Mesodermal cell (in vitro differentiated cells): ENCODE results near the gene COL20A1.

Source experiments
- H3K27ac ChIP-seq: 2 replicates; pipeline ENCODE4 v1.7.0; 2013; ENCODE audit warnings: mild to moderate bottlenecking, low read depth, low read length, moderate library complexity; ENCODE audit not compliant: severe bottlenecking
- H3K36me3 ChIP-seq: 2 replicates; pipeline ENCODE4 v1.7.1; 2013; ENCODE audit warnings: mild to moderate bottlenecking, low read length, moderate library complexity; ENCODE audit not compliant: control insufficient read depth, insufficient read depth
- H3K4me1 ChIP-seq: one replicate; pipeline ENCODE4 v1.7.1; 2013; ENCODE audit warnings: mild to moderate bottlenecking, low read length; ENCODE audit not compliant: insufficient read depth, control insufficient read depth, poor library complexity, severe bottlenecking
- H3K4me3 ChIP-seq: 2 replicates; pipeline ENCODE4 v1.7.0; 2013; ENCODE audit warnings: low read length, control low read depth, mild to moderate bottlenecking; ENCODE audit not compliant: insufficient read depth, poor library complexity, severe bottlenecking; ENCODE audit errors: extremely low read depth
- H3K9me3 ChIP-seq: 2 replicates; pipeline ENCODE4 v1.7.1; 2013; ENCODE audit warnings: mild to moderate bottlenecking, low read length, moderate library complexity; ENCODE audit not compliant: control insufficient read depth
- WGBS, 2 experiments: methylation state at CpG; one replicate each; pipeline ENCODE4 v1.1.5; 2013; ENCODE audit warnings: missing lambda C conversion rate in 2 of 2; ENCODE audit not compliant: insufficient coverage in 2 of 2; 5-methylcytosine and 5-hydroxymethylcytosine counted together

COL20A1 gene

DNA sequence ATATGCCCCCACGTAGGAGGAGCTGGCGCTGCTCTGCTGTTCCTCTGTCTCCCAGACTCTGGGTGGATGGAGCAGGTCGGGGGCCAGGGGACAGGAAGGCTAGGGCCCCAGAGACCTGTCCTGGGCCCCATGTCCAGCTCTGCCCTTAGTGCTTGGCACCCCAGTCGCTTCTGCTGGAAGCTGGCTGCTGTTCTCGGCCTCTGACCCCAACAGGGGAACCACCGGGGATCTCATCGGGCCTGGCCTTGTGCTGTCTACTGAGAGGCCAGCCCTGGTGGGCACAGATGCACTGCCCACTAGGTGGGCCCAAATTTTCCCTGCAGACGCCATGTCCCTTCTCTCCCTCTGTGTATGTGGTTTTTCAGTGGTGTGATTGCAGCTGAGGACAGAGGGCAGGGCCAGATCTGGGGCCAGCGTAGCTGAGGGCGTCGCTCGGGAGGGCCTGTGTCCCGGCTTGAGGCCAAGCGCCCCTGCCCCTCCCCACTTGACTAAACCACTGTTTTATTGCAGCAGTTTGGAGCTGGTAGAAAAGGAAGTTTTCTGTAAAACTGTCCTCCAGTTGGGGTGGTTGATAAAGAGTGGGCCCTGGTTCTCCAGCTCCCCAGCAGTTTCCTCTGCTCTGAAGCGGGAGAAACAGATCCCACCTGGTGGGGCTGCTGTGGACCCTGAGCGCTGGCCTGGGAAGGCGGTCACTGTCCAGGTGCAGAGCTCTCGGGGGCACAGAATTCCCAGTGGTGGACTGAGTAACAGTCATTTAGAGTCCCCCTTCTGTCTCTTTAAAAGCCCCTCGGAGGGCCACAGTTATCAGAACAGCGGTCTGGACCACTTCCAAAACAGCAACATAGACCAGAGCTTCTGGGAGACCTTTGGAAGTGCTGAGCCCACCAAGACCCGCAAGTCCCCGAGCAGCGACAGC lies 5.9 kb upstream of the COL20A1 start:
- H3K9me3 ChIP-seq = no peaks in the 10 kb centered on the region
- H3K4me1 ChIP-seq = no peaks in the 10 kb centered on the region
- H3K4me3 ChIP-seq = no peak overlapping the region
- 96 to 98% methylated on average over 19 to 21 of the region's 23 CpGs for WGBS, 2 experiments
- peaks cover 65% of the 10 kb centered on the region for H3K36me3 ChIP-seq
- no peak overlapping the region for H3K27ac ChIP-seq

DNA sequence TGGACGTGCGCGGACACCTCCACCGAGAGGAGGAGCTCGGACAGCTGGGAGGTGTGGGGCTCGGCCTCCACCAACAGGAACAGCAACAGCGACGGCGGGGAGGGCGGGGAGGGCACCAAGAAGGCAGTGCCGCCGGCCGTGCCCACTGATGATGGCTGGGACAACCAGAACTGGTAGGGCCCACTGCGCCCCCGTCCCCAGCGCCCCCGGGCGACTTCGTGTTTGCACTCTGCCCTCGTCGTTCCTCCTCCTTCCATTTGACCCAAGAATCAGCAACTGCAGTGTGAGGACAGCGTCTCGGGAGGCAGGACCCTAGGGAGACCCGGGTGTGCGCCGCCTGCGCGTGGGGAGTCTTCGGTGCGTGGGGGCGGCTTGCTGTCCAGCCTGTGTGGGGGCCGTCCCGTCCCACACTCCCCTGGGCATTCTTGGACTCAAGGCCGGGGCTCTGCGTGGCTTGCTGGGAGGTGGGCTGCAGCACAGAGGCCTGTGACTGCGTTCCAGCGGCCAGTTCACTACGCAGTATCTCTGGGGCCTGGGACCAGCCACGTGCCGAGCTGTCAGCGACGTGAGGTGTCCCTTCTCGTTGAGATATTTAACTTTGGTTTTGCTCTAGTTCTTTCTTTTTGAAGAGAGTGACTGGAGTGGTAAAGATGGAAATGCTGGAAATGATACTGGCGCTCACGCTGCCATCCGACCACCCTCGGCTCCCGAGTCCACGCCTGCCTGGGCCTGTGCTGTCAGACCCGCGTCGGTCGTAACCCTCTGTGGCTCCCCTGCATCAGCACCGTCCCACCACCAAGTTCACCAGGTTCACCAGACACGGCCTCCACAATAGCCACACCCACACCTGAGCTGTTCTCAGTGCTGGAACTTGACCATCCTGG lies 5.0 kb upstream of the COL20A1 start:
- H3K9me3 ChIP-seq = no peaks in the 10 kb centered on the region
- no peak overlapping the region for H3K27ac ChIP-seq
- peaks cover 56% of the 10 kb centered on the region for H3K36me3 ChIP-seq
- no peak overlapping the region for H3K4me3 ChIP-seq
- H3K4me1 ChIP-seq = no peaks in the 10 kb centered on the region
- WGBS, 2 experiments = 96% methylated on average over 45 to 49 of the region's 55 CpGs

GRCh38 chr20:63288581-63289251 lies 4.3 kb upstream of the COL20A1 start:
- Histone ChIP-seq H3K4me1 (no peaks in the 10 kb centered on the region), H3K36me3 (peaks cover 48% of the 10 kb centered on the region), H3K4me3 (no peak overlapping the region), H3K27ac (no peak overlapping the region), H3K9me3 (no peaks in the 10 kb centered on the region)
- WGBS, 2 experiments = 95 to 96% methylated on average over 18 to 27 of the region's 28 CpGs

GRCh38 chr20:63289311-63290135 lies 3.5 kb upstream of the COL20A1 start:
- no peaks in the 10 kb centered on the region for H3K4me1 ChIP-seq
- no peak overlapping the region for H3K4me3 ChIP-seq
- no peaks in the 10 kb centered on the region for H3K9me3 ChIP-seq
- H3K36me3 ChIP-seq = peaks cover 40% of the 10 kb centered on the region
- 95 to 96% methylated on average over 23 to 25 of the region's 25 CpGs for WGBS, 2 experiments
- H3K27ac ChIP-seq = no peak overlapping the region

DNA sequence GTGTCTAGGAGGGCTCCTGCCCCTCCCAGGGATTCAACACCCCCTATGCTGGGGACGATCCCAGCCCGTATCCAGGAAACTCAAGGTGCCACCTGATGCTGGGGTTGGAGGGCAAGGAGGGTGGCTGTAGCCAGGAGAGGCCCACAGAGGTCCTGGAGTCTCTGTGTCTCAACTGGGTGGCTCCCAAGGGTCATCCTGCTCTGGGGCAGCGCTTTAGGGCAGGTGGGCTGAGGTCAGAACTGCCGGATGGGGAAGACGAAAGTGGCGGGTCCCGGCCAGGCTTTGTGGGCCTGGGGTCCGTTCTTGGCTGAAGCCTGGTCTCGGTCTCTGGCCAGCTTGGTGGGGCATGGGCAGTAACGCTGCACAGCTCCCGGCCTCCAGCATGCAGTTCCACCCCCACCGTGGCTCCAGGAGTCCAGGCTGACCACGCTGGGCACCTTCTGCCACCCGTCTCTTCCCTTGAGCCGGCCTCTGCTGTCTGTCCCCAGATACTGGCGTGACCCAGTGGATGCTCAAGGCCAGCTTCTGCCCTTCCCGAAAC lies 2.8 kb upstream of the COL20A1 start:
- no peaks in the 10 kb centered on the region for H3K9me3 ChIP-seq
- H3K4me3 ChIP-seq = no peak overlapping the region
- H3K36me3 ChIP-seq = peaks cover 34% of the 10 kb centered on the region
- H3K4me1 ChIP-seq = no peaks in the 10 kb centered on the region
- peak overlapping the region; percentile 29 for H3K27ac ChIP-seq
- 90 to 95% methylated on average over 14 to 16 of the region's 17 CpGs for WGBS, 2 experiments

DNA sequence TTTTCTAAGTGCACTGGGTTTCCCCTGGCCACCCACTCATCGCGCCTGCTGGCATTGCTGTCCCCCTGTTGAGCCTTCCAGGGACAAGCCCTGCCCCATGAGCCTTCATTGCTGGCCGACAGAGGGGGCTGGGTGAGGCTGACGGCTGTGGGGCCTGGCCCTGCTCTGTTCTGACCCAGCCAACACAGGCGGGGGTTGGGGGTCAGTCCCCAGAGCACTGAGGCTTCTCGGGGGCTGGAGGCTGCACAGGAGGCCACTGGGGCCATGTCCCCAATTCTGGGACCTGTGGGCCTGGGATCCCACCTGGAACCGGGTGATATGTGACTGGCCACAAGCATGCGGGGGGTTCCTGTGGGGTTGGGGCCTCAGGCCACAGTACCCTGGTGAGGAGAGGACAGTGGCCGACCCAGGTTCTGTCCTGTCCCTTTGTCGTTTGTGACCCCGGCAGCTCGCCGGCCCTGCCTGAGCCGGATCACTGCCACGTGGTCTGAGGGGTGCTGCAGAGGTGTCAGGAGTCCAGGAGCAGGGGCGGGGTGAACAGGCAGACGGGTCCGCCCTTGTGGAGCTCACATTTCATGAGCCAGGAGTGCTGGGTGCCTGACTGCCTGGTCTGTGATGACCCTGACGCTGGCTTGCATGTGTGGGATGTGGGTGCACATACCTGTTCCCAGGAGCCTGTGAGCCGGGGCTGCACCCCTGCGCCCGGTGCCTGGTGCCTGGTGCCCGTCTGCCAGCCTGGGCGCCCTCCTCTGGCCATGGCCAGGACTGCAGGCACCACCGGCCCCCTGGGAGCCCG lies 2.1 kb upstream of the COL20A1 start:
- H3K36me3 ChIP-seq = peaks cover 28% of the 10 kb centered on the region
- no peak overlapping the region for H3K4me3 ChIP-seq
- H3K4me1 ChIP-seq = no peaks in the 10 kb centered on the region
- WGBS, 2 experiments = 54 to 56% methylated on average over 24 to 25 of the region's 26 CpGs
- H3K27ac ChIP-seq = peak overlapping the region; percentile 29
- H3K9me3 ChIP-seq = no peaks in the 10 kb centered on the region

DNA sequence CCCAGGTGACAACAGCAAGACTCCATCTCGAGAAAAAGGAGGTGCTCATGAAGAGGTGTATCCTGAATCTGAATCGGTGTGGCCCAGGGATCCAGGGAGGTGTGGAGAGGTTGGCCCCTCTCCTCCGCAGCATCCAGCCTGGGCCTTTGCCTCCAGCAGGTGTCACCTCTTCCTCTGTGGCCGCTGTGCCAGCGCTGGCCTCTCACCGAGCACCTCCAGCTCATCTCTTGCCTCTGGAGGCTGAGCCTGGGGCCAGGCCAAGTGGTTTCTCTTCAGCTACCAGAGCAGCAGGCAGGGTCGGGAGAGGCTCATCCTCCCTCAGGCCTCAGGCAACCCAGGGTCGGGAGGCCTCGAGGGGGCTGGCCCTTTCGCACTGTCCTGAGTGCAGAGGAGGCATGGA lies 1.2 kb upstream of the COL20A1 start:
- 85 to 88% methylated on average over 9 to 10 of the region's 10 CpGs for WGBS, 2 experiments
- Histone ChIP-seq H3K36me3 (peaks cover 22% of the 10 kb centered on the region), H3K27ac (no peak overlapping the region)

GRCh38 chr20:63292292-63292701 lies 689 bp upstream of the COL20A1 start:
- WGBS, 2 experiments = 92 to 93% methylated on average over 13 to 14 of the region's 16 CpGs
- Histone ChIP-seq H3K9me3 (no peaks in the 10 kb centered on the region), H3K4me3 (no peak overlapping the region), H3K4me1 (no peaks in the 10 kb centered on the region), H3K36me3 (peaks cover 20% of the 10 kb centered on the region), H3K27ac (no peak overlapping the region)

More for the DNA sequence above, 1.2 kb upstream of the COL20A1 start:
- Histone ChIP-seq H3K4me1 (no peaks in the 10 kb centered on the region), H3K4me3 (no peak overlapping the region), H3K9me3 (no peaks in the 10 kb centered on the region)

DNA sequence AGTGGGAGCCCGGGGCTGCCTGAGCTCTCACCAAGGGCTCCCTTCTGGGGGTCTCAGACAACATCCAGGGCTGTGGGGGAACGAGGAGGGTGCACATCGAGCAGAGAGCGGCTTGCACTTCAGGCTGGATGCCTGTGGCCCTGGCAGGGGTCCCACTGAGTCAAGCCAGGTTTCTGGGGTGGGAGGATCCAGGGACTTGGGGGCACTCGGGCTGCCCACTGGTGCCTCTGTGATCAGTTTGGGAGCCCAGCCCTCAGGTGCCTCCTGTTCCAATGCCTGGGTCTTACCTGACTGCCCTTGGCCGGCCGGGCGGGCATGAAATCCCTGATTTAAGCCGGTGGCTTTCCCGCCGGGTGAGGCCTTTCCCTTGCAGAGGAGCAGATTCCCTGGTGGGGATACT lies 470 bp downstream of the COL20A1 start:
- Histone ChIP-seq H3K27ac (no peak overlapping the region), H3K4me3 (no peak overlapping the region), H3K9me3 (no peaks in the 10 kb centered on the region), H3K36me3 (peaks cover 8% of the 10 kb centered on the region), H3K4me1 (no peaks in the 10 kb centered on the region)
- WGBS, 2 experiments = 85 to 88% methylated on average over 4 to 5 of the region's 11 CpGs
